NCI-H2081 (cell line): Measurements from ENCODE around the gene AHI1.
"Not testable (repeated sequence)": the region's sequence is repeated elsewhere in the genome, so short reads cannot be mapped to it uniquely, and the experiment has no call there.

ENCODE experiments used
- DNase-seq, 2 experiments: peaks; one replicate each; lab custom pipeline; 2025; lab: John Stamatoyannopoulos, UW

The AHI1 gene

DNA sequence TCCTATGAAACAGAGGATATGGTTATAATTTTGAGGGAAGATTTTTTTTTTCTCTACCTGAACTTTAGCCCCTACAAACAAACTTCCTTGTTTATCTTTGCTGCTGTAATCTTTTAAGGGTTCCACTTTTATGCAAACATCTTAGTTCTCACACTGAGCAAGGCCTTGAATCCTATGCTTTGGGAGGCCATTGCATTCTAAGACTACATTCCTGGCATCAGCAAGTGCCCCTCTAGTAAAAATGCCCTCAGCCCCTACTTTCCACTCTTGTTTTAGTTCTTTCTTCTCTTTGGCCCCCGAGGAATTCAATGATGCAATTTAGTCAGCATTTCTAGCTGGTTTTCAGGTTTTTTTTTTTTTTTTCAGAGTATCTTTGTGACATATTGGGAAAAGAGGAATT, 8.1 kb upstream of the AHI1 start:
- DNase-seq, result no peak

- no peak for DNase-seq
Observed at GRCh38 chr6:135505222-135505621, 7.7 kb upstream of the AHI1 start.

GRCh38 chr6:135504734-135505133, 7.2 kb upstream of the AHI1 start:
- DNase-seq, result no peak

GRCh38 chr6:135503703-135504475, 6.3 kb upstream of the AHI1 start:
- no peak for DNase-seq

DNA sequence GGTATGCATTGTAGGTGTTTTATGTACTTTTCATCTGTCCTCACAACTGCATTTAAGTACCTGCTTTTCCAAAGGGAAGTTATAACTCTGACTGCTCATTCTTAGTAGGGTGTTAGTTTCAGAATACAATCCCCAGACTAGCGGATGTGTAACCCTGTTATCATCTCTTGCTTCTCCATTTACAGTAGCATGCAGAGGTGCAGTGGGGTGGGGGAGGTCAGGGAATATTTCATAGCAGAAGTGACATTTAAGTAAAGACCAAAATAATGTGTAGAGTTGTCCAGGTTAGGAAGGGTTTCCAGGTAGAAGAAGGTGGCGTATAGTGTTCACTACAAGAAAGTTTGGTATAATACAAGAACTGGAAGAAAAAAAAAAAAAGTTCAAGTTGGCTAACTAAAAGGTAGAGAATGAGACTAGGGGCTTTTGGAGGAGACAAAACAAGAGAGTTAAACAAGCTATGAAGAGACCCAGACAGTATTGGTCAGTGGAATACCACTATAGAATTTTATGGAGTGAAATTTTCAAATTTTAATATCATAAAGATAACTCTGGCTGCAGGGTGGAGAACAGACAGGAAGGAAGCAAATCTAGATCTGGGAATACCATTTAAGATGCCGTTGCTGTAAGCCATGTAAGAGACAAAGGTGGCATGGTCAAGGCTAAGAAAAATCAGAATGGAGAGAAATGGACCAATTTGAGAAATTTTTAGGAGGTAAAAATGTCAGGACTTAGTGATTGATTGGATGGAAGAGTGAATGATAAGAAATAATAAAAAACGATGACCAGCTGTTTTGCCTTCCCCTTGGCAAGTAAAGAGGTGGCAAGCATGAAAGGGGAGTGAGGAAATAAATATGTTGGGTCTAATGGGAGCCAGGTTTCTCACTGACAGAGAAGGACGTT, 2.2 kb upstream of the AHI1 start:
- DNase-seq, result no peak

GRCh38 chr6:135498185-135498841, 773 bp upstream of the AHI1 start:
- peak; percentile 30 to 62 for DNase-seq

- no peak for DNase-seq
Observed at GRCh38 chr6:135496800-135497411, 634 bp downstream of the AHI1 start.

GRCh38 chr6:135493218-135493961, 4.2 kb downstream of the AHI1 start:
- no peak for DNase-seq

DNA sequence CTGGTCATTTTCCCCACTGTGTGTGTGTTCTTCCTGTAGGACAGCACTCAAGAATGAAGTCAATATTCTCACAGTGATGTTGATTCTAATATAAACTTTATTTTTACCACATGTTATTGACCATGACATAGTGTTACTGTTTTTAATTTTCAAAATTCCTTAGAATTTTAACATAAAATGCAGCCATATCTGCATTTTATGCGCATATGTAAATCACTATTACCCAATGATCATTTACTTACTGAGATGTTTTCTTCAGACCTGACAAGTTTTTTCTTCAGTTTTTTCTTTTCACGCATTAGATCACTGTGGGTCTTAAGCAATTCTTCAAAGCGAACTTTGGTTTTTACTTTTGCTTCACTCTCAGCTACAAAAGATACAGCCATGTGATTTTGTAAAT, 7.2 kb downstream of the AHI1 start:
- DNase-seq, result no peak

- no peak for DNase-seq
Observed at GRCh38 chr6:135488023-135488422, 9.5 kb downstream of the AHI1 start.

DNA sequence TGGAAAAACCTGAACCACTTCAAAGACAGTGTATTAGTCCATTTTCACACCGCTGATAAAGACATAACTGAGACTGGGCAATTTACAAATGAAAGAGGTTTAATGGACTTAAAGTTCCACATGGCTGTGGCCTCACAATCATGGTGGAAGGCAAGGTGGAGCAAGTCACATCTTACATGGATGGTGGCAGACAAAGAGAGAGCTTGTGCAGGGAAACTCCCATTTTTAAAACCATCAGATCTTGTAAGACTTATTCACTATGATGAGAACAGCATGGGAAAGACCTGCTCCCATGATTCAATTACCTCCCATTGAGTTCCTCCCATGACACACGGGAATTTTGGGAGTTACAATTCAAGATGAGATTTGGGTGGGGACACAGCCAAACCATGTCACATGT, 13.6 kb downstream of the AHI1 start:
- not testable (repeated sequence) for DNase-seq

DNA sequence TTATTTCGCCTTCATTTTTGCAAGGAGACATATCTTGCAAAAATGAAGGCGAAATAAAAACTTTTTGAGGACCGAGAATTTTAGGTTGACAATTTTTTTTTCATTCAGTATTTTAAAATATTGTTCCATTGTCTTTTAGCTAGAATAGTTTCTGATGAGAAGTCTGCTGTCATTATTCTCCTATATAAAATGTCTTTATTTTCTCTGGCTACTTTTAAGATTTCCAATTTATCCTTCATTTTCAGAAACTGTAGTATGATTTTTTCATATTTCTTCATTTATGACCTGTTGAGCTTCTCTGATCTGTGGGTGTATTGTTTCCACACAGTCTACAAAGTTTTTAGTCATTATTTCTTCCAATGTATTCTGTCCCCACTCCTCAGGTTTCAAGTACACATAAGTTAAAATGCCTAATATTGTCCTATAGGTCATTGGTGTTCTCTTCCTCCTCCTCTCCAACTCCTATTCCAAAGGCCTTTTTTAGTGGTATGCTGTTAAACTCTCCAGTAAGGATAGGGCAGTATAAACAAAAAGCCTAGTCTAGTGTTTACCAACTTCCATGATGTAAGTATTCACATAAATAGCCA, 15.7 kb downstream of the AHI1 start:
- no peak for DNase-seq

DNA sequence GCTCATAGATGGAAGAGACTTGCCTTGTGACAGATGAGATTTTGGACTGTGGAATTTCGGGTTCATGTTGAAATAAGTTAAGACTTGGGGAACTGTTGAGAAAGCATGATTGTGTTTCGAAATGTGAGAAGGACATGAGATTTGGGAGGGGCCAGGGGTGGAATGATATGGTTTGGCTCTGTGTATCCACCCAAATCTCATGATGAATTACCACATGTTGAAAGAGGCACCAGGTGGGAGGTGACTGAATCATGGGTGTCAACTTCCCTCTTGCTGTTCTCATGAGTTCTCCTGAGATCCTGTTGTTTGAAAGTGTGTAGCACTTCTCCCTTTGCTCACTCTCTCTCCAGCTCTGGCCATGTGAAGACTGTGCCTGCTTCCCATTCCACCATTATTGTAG, 17.9 kb downstream of the AHI1 start:
- DNase-seq, result no peak

DNA sequence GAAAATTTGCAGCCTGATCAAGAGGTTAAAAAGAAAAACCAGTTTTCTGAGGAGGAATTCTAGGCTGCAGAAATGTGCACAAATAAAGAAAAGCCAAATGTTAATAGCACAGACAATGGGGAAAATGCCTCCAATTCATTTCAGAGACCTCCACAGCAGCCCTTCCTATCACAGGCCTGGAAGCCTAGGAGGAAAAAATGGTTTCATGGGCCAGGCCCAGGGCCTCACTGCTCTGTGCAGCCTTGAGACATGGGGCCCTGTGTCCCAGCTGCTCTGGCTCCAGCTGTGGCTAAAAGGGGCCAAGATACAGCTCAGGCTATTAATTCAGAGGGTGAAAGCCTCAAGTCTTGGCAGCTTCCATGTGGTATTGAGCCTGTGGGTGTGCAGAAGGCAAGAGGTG, 18.9 kb downstream of the AHI1 start:
- no peak for DNase-seq

DNA sequence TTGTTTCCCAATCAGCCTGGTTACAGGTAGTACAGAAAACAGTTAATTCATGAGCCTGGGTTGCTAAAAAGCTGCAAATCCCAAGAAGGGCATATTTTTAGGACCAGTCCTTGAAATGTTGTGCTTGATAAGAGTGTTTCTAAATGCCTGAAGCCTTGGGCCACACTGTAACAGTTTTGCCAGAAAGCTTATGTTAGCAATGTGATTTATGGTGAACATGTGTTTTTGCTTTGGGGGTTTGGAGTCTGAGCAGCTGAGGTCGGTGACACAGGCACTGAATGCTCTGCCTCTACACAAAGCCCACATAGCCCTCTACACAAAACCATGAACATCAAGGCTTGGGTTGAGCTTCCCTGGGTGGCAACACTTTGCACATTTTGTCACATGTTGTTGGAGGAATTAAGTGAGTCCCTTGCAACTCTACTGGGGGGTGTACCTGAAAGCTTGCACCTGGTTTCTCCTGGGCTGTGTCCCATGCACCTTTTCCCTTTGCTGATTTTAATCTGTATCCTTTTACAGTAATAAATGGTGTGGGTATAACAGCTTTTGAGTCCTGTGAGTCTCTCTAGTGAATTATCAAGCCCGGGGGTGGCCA, 22.2 kb downstream of the AHI1 start:
- DNase-seq, result no peak

DNA sequence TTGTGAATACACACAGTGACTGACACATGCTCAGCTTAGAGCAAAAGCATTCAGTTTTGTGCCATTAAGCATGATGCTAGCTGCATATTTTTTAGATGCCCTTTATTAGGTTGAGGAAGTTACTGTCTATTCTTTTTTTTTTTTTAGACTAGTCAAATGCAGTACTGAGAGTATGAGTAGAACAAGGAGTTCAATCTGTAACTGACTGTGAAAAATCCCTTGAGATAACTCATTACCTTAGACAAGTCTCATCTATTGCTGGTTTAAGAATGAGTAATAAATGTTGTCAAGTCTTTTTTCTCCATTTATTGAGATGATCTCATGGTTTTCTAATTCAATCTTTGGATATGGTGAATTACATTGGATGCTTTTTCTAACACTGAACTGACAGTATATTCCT, 23.2 kb downstream of the AHI1 start:
- DNase-seq, result no peak

- no peak for DNase-seq
Observed at GRCh38 chr6:135465903-135466302, 31.6 kb downstream of the AHI1 start.

GRCh38 chr6:135465307-135465706, 32.2 kb downstream of the AHI1 start:
- no peak for DNase-seq

DNA sequence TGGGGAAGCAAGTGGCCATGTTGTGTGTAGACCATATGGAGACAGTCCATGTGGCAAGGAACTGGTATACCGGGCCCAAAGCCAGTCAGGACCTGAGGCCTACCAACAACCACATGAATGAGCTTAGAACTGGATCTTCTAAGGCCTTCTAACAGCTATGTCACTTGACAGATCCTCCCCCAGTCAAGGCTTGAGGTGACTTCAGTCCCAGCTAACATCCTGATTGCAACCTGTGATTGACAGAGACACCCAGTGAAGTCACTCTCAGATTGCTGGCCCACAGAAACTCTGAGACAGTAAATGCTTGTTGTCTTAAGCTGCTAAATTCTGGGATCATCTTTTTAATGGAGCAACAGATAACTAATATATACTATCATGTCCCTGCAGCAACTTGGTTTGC, 32.9 kb downstream of the AHI1 start:
- DNase-seq, result no peak

DNA sequence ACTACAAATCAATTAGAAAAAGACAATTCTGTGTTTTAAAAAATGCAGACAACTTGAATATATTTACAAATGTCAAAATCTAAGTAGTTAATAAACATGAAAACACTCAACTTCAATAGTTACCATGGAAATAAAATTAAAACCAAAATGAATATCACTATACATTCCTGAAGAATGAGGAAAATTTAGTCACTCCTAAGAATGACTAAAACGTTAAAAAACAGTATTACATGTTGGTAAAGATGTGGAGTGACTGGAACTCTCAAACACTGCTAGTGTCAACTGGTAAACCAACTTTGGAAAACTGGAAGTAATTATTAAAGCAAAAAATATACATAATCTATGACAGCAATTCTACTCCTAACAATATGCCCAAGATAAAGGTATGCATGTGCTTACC, 36.3 kb downstream of the AHI1 start:
- no peak for DNase-seq

DNA sequence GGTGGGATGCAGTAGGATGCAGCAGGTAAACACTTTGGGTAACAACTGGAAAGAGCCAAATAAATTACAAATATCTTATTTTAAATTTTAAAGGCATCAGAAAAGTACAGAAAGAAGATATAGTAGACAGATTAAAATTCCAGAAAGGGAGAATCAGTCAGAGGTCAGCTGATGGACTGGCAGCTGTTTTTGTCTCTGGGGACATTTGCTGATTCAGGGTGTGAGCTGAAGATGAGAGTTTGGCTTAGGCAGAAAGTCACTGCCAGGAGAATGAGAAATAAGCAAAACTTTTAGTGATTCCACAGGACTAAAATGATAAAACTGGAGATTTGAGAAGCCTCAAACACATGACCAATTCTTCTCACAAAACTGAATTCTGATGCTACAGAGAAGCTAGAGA, 39.5 kb downstream of the AHI1 start:
- no peak for DNase-seq
